Osteocyte (in vitro differentiated cells): ENCODE measurements around the gene MAEL. TPM values are rescaled to one million over a fixed set of nuclear protein-coding genes. Genes with fewer than 3 reads are reported as not detected.

ENCODE experiments used
- DNase-seq: peaks from one replicate; pipeline ENCODE4 v3.0.0; 2021; ENCODE audit warnings: mixed read lengths; ENCODE audit not compliant: unreplicated experiment; ENCODE audit errors: extremely low spot score
- H3K27ac Mint-ChIP-seq: one replicate; pipeline ENCODE4 v1.8.0; 2021; ENCODE audit warnings: mild to moderate bottlenecking, mixed read lengths; ENCODE audit not compliant: unreplicated experiment
- H3K27me3 Mint-ChIP-seq: one replicate; pipeline ENCODE4 v1.8.0; 2021; ENCODE audit warnings: mixed read lengths; ENCODE audit not compliant: unreplicated experiment
- H3K36me3 Mint-ChIP-seq: one replicate; pipeline ENCODE4 v1.8.0; 2021; ENCODE audit warnings: mixed read lengths; ENCODE audit not compliant: unreplicated experiment
- H3K4me1 Mint-ChIP-seq: one replicate; pipeline ENCODE4 v1.8.0; 2021; ENCODE audit warnings: mixed read lengths; ENCODE audit not compliant: unreplicated experiment
- H3K4me3 Mint-ChIP-seq: one replicate; pipeline ENCODE4 v1.8.0; 2021; ENCODE audit warnings: mild to moderate bottlenecking, moderate library complexity, mixed read lengths; ENCODE audit not compliant: unreplicated experiment
- H3K9me3 Mint-ChIP-seq: one replicate; pipeline ENCODE4 v1.8.0; 2021; ENCODE audit warnings: mixed read lengths; ENCODE audit not compliant: unreplicated experiment
- total RNA-seq: library from RNA; stranded (reverse); gene quantifications from 2 replicates; pipeline ENCODE4 v1.2.1, GENCODE V29; 2021
- TF ChIP-seq, protein P1 (sequence below): fragments of 200-600 bp; sonication (generic); IDR thresholded peaks from 2 replicates; pipeline ENCODE4 v1.5.0; 2021; ENCODE audit warnings: antibody characterized with exemption, mild to moderate bottlenecking, moderate library complexity

Gene MAEL
- total RNA-seq, 1 donor from 2014 or later, result not detected

DNA sequence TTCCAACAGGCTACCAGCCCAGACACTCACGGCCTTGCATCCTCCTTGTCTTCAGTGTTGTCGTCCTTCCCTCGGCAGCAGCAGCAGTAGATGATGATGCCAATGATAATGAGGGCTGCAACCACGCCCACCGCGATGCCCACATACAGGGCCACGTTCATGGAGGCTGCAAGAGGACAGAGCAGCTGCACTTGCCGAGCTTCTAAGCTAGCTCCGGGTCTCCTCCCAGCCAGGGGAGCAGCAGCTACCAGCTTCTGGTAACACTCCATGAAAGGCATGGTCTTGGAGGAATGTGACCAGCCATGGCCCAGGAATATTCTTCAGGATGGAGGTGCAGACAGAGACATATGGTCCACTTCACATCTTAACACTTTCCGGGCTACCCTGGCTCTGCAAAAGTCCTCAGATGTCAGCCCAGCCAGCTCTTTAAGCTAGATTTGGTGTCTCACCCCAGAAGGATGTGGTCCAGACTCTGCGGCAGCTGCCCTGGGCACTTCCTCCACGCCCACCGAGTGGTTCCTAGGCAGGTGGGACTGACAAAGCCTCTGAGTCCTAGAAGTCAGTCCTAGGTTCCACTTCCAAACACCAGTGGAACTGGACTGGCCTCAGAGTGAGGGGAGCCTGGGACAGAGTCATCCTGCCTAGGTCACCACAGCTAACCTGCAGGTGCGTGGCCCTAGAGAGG, 66.0 kb downstream of the MAEL start:
- peaks cover 27% of the 10 kb centered on the region for H3K27me3 Mint-ChIP-seq
- H3K36me3 Mint-ChIP-seq, result no peaks in the 10 kb centered on the region
- H3K4me3 Mint-ChIP-seq, result no peak overlapping the region
- DNase-seq, result no peak
- peaks cover 7% of the 10 kb centered on the region for H3K4me1 Mint-ChIP-seq
- no peaks in the 10 kb centered on the region for H3K9me3 Mint-ChIP-seq
- no peak overlapping the region for H3K27ac Mint-ChIP-seq
- TF ChIP-seq, protein P1, sequence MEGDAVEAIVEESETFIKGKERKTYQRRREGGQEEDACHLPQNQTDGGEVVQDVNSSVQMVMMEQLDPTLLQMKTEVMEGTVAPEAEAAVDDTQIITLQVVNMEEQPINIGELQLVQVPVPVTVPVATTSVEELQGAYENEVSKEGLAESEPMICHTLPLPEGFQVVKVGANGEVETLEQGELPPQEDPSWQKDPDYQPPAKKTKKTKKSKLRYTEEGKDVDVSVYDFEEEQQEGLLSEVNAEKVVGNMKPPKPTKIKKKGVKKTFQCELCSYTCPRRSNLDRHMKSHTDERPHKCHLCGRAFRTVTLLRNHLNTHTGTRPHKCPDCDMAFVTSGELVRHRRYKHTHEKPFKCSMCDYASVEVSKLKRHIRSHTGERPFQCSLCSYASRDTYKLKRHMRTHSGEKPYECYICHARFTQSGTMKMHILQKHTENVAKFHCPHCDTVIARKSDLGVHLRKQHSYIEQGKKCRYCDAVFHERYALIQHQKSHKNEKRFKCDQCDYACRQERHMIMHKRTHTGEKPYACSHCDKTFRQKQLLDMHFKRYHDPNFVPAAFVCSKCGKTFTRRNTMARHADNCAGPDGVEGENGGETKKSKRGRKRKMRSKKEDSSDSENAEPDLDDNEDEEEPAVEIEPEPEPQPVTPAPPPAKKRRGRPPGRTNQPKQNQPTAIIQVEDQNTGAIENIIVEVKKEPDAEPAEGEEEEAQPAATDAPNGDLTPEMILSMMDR, result no peak

DNA sequence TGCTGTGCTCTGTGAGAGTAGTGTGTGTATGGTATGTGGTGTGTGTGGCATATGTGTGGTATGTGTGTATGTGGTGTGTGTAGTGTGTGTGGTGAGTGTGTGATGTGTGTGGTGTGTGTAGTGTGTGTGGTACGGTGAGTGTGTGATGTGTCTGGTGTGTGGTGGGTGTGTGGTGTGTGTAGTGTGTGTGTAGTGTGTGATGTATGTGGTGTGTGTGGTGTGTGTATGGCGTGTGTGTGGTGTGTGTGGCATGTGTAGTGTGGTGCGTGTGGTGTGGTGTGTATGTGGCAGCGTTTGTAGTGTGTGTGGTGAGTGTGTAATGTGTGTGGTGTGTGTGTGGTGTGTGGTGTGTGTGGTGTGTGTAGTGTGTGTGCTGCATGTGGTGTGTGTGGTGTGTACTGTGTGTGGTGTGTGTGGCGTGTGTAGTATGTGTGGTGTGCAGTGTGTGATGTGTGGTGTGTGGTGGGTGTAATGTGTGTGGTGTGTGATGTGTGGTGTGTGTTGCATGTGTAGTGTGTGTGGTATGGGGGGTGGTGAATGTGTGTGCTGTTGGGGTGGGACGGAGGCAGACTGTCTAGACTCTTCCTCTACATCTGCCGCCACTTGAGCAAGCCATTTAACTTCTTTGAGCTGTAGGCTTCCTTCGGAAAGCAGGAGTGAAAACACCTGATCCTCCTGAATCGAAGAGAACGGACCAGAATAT, 67.6 kb downstream of the MAEL start:
- Mint-ChIP-seq H3K4me1 (peaks cover 7% of the 10 kb centered on the region), H3K27ac (no peak overlapping the region), H3K4me3 (no peak overlapping the region), H3K27me3 (peaks cover 23% of the 10 kb centered on the region), H3K36me3 (no peaks in the 10 kb centered on the region), H3K9me3 (no peaks in the 10 kb centered on the region)
- DNase-seq, result no peak
- TF ChIP-seq, protein P1, result no peak

DNA sequence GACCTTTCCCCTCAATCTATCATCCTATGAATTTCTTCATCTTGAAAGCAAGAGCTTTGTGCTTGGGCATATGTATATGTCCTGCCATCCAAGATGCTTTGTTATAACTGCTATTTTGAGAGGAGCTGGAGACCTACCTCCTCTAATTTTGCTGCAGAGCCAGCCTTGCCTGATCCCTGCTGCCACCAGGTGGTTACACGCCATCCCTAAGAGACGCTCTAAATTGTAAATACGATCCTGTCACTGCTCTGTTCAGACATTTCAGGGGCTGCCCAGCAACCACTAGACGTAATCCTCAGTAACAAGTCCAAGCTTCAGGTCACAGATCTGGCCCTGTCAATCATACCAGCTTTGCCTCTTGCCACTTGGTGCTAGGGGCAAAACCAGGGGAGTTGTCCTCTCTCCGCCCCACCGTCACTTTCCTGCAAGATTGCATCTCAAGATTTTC, 68.2 kb downstream of the MAEL start:
- Mint-ChIP-seq H3K4me3 (no peak overlapping the region), H3K9me3 (no peaks in the 10 kb centered on the region), H3K4me1 (peaks cover 7% of the 10 kb centered on the region), H3K36me3 (no peaks in the 10 kb centered on the region), H3K27me3 (peaks cover 18% of the 10 kb centered on the region), H3K27ac (no peak overlapping the region)
- DNase-seq, result no peak
- TF ChIP-seq, protein P1, result peak; percentile 51

DNA sequence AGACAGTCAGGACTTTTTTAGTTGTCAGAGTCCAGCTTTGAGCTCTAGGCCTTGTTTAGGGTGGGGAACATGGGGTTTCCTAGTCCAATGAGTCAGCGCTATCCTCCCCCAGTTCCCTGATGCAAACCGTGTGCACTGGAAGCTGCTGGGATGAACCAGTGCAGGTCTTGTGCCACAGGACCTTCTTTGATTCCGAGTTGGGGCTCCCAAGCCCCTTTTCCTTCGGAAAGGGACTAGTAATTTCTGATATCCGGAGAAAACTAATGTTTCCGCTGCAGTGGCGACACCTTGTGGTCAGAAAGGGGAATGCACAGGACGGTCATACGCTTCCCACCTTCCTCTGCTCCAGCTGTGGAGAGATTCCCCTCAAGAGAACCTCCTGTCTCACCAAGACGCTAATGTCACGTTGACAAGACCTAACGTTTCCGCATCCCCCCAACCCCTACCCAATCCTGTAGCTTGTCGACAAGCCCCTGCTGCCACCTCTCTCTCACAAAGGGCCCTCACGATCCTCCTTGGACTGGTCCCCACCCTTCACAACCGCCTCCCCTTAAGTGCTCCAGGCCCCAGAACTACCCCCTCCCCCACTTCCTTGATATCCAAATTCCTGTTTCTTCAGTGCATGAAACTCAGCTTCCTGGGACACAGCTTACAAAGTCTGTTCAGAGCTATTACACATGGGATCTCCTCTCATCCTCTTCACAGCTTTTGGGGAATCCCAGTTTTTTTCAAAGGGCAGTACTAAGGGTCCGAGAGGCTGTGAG, 70.1 kb downstream of the MAEL start:
- Mint-ChIP-seq H3K36me3 (no peaks in the 10 kb centered on the region), H3K9me3 (no peaks in the 10 kb centered on the region), H3K4me3 (peak overlapping the region; percentile 43), H3K4me1 (peaks cover 7% of the 10 kb centered on the region), H3K27me3 (peaks cover 19% of the 10 kb centered on the region), H3K27ac (no peak overlapping the region)
- TF ChIP-seq, protein P1, result peak; percentile 97
- DNase-seq, result peak; percentile 87

DNA sequence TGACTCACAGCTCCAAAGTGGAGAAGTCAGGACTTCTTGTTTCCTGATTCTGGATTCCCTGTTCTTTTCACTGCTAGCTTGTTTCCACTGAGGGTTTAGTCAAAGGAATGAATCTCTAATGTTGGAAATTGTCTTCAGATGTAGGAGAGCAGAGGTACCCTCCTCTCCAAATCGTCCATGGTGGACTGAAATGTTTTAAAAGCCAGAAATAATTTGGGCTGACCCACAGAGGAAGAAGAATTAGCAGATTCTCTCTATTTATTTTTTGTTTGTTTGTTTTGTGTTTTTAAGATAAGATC, 70.7 kb downstream of the MAEL start:
- no peak overlapping the region for H3K27ac Mint-ChIP-seq
- H3K9me3 Mint-ChIP-seq, result no peaks in the 10 kb centered on the region
- no peaks in the 10 kb centered on the region for H3K36me3 Mint-ChIP-seq
- peaks cover 7% of the 10 kb centered on the region for H3K4me1 Mint-ChIP-seq
- H3K4me3 Mint-ChIP-seq, result no peak overlapping the region
- peaks cover 24% of the 10 kb centered on the region for H3K27me3 Mint-ChIP-seq
- TF ChIP-seq, protein P1, result no peak
- DNase-seq, result no peak
